H1 (cell line): ENCODE measurements around the gene PHLDA3. TPM values are rescaled to one million over a fixed set of nuclear protein-coding genes. Genes with fewer than 3 reads are reported as not detected.

Source experiments
- E2F6 ChIP-seq: IDR thresholded peaks from 2 replicates; pipeline ENCODE4 v1.6.1; 2012; ENCODE audit warnings: inconsistent platforms
- polyA plus RNA-seq, 7 experiments: library from polyadenylated mRNA; depleted of rRNA in 3 of 7; stranded (reverse) in 5 of 7; unstranded in 2 of 7; fragments of >200 nt in 5 of 7; fragments of 200-250 nt in 2 of 7; gene quantifications; 1 replicate in 5 of 7; 2 replicates in 1 of 7; 4 replicates in 1 of 7; pipeline versions ENCODE4 v1.2.1 to v1.2.3, GENCODE V29; 2011 to 2013; ENCODE audit warnings: missing spikeins in 2 of 7, mixed read lengths in 2 of 7
- total RNA-seq: library from RNA; stranded (reverse); fragmentation: NEBNext Ultra II Directional; extraction: Animal tissue kit (Norgen Biotek cat#: 25700); gene quantifications from 2 replicates; pipeline ENCODE4 v1.2.1, GENCODE V29; 2021

The PHLDA3 gene
- total and polyA plus RNA-seq, 2 of the 8 experiments (the other 6 are each of a cell fraction or from before 2014, with no cell fraction given) = 25.5 to 27.5 TPM

- TF ChIP-seq E2F6 = no peak
- TF ChIP-seq, all 59 proteins: peak for 0
Observed at GRCh38 chr1:201471772-201472171, 2.8 kb upstream of the PHLDA3 start (continued).
